Vagina (tissue), 2 donors: ENCODE measurements around the gene TMEM30B.

Experiments used
- CTCF ChIP-seq, 3 experiments: fragments of 450-650 bp in 2 of 3; fragments of 200-600 bp in 1 of 3; sonication (generic) in 1 of 3; IDR thresholded peaks; one replicate each; pipeline ENCODE4 v1.5.1; 2017 to 2019; ENCODE audit warnings: antibody characterized with exemption in 3 of 3, mild to moderate bottlenecking in 2 of 3, moderate library complexity in 2 of 3
- POLR2A ChIP-seq, 2 donors: fragments of 450-650 bp; IDR thresholded peaks; one replicate each; pipeline ENCODE4 v1.6.1; 2017; ENCODE audit warnings: antibody characterized with exemption in 2 of 2, mild to moderate bottlenecking in 2 of 2, moderate library complexity in 2 of 2
- POLR2AphosphoS5 ChIP-seq, 2 donors: sonication (generic); formaldehyde crosslinking; IDR thresholded peaks; one replicate each; pipeline ENCODE4 v1.9.0; 2017; ENCODE audit warnings: antibody characterized with exemption in 2 of 2, mild to moderate bottlenecking in 2 of 2, low read depth in 1 of 2; ENCODE audit not compliant: insufficient read depth in 1 of 2

GRCh38 chr14:61260939-61261776 lies 20.0 kb downstream of the TMEM30B start:
- TF ChIP-seq CTCF (IDR thresholded peaks at IDR 0.05) (no peak), POLR2A (IDR thresholded peaks at IDR 0.05) (no peak), POLR2AphosphoS5 (IDR thresholded peaks at IDR 0.05; ENCODE audit: insufficient read depth in 1 of 2, low read depth in 1 of 2) (no peak)
